NCI-H1417 treated with DMSO at 0.1 percent for 48 hours (cell line): ENCODE measurements around the gene AP2M1.
"Not testable (repeated sequence)": the region's sequence is repeated elsewhere in the genome, so short reads cannot be mapped to it uniquely, and the experiment has no call there.

Experiments used
- DNase-seq: peaks from one replicate; lab custom pipeline; 2025; lab: John Stamatoyannopoulos, UW

AP2M1 gene

GRCh38 chr3:184157206-184157605 is 17.4 kb upstream of the AP2M1 start:
- no peak for DNase-seq

- no peak for DNase-seq
These were observed 16.3 kb upstream of the AP2M1 start for GRCh38 chr3:184158404-184158803.

GRCh38 chr3:184160456-184160855 is 14.2 kb upstream of the AP2M1 start:
- DNase-seq = no peak

GRCh38 chr3:184162571-184163070 is 12.0 kb upstream of the AP2M1 start:
- DNase-seq = not testable (repeated sequence)

GRCh38 chr3:184164648-184165330 is 9.9 kb upstream of the AP2M1 start:
- no peak for DNase-seq

GRCh38 chr3:184165543-184165942 is 9.1 kb upstream of the AP2M1 start:
- no peak for DNase-seq

GRCh38 chr3:184166671-184167070 is 8.0 kb upstream of the AP2M1 start:
- DNase-seq = no peak

GRCh38 chr3:184167786-184168185 is 6.9 kb upstream of the AP2M1 start:
- DNase-seq = no peak

- no peak for DNase-seq
These were observed 6.1 kb upstream of the AP2M1 start for GRCh38 chr3:184168363-184169120.

GRCh38 chr3:184169896-184170875 is 4.5 kb upstream of the AP2M1 start:
- DNase-seq = no peak

- DNase-seq = no peak
These were observed 3.1 kb upstream of the AP2M1 start for GRCh38 chr3:184171562-184171961.

- DNase-seq = no peak
These were observed 1.8 kb upstream of the AP2M1 start for GRCh38 chr3:184172681-184173373.

- no peak for DNase-seq
These were observed 1.3 kb upstream of the AP2M1 start for GRCh38 chr3:184173374-184173722.

GRCh38 chr3:184174284-184174645 is 390 bp upstream of the AP2M1 start:
- no peak for DNase-seq

GRCh38 chr3:184175506-184175905 is 851 bp downstream of the AP2M1 start:
- DNase-seq = no peak

GRCh38 chr3:184175981-184176376 is 1.3 kb downstream of the AP2M1 start:
- DNase-seq = no peak

- DNase-seq = no peak
These were observed 2.0 kb downstream of the AP2M1 start for GRCh38 chr3:184176377-184177330.

- no peak for DNase-seq
These were observed 2.7 kb downstream of the AP2M1 start for GRCh38 chr3:184177331-184177731.

- no peak for DNase-seq
These were observed 3.2 kb downstream of the AP2M1 start for GRCh38 chr3:184177767-184178306.

- DNase-seq = no peak
These were observed 4.0 kb downstream of the AP2M1 start for GRCh38 chr3:184178521-184179138.
